ENCODE data around the gene CT45A9.

DNA sequence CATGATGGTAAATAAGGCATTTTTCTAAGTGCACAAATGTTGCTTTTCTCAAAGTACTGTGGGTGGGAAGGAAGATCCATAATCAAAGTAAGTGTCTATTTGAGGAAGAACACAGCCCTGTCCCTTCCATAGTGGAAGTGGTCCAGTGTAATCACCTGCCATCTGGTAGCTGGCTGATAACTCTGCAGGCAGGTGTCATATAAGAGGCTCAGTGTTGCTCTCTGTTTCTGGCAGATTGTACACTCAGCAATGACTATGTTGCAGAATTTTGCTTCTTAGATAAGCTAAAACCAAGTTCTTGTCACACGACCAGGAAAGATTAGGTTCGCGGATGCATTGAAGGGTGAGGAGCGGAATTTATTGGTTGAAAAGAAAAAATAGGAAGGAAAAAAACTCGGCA is 42.8 kb upstream of the CT45A9 start:
- TF ChIP-seq, protein P1, sequence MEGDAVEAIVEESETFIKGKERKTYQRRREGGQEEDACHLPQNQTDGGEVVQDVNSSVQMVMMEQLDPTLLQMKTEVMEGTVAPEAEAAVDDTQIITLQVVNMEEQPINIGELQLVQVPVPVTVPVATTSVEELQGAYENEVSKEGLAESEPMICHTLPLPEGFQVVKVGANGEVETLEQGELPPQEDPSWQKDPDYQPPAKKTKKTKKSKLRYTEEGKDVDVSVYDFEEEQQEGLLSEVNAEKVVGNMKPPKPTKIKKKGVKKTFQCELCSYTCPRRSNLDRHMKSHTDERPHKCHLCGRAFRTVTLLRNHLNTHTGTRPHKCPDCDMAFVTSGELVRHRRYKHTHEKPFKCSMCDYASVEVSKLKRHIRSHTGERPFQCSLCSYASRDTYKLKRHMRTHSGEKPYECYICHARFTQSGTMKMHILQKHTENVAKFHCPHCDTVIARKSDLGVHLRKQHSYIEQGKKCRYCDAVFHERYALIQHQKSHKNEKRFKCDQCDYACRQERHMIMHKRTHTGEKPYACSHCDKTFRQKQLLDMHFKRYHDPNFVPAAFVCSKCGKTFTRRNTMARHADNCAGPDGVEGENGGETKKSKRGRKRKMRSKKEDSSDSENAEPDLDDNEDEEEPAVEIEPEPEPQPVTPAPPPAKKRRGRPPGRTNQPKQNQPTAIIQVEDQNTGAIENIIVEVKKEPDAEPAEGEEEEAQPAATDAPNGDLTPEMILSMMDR (IDR thresholded peaks at IDR 0.05): no peak
- TF ChIP-seq, protein P2, sequence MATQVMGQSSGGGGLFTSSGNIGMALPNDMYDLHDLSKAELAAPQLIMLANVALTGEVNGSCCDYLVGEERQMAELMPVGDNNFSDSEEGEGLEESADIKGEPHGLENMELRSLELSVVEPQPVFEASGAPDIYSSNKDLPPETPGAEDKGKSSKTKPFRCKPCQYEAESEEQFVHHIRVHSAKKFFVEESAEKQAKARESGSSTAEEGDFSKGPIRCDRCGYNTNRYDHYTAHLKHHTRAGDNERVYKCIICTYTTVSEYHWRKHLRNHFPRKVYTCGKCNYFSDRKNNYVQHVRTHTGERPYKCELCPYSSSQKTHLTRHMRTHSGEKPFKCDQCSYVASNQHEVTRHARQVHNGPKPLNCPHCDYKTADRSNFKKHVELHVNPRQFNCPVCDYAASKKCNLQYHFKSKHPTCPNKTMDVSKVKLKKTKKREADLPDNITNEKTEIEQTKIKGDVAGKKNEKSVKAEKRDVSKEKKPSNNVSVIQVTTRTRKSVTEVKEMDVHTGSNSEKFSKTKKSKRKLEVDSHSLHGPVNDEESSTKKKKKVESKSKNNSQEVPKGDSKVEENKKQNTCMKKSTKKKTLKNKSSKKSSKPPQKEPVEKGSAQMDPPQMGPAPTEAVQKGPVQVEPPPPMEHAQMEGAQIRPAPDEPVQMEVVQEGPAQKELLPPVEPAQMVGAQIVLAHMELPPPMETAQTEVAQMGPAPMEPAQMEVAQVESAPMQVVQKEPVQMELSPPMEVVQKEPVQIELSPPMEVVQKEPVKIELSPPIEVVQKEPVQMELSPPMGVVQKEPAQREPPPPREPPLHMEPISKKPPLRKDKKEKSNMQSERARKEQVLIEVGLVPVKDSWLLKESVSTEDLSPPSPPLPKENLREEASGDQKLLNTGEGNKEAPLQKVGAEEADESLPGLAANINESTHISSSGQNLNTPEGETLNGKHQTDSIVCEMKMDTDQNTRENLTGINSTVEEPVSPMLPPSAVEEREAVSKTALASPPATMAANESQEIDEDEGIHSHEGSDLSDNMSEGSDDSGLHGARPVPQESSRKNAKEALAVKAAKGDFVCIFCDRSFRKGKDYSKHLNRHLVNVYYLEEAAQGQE (IDR thresholded peaks at IDR 0.05; ENCODE audit: insufficient read depth in 1 of 2, low read depth in 2 of 2, low read length in 1 of 2): no peak
- no peak for TF ChIP-seq SIN3A (IDR thresholded peaks at IDR 0.05; ENCODE audit: borderline replicate concordance, insufficient read depth, low read depth, low read length)

All from Panc1 (cell line).